IPS-15b (cell line): ENCODE data around the gene ORAI2.
"Not testable (repeated sequence)": the region's sequence is repeated elsewhere in the genome, so short reads cannot be mapped to it uniquely, and the experiment has no call there.

Experiments
- H3K27me3 ChIP-seq: one replicate; pipeline ENCODE4 v1.6.1; 2013; ENCODE audit warnings: low read length; ENCODE audit not compliant: control insufficient read depth, insufficient read depth
- H3K36me3 ChIP-seq: one replicate; pipeline ENCODE4 v1.6.1; 2013; ENCODE audit warnings: low read length; ENCODE audit not compliant: control insufficient read depth, insufficient read depth
- H3K4me1 ChIP-seq: one replicate; pipeline ENCODE4 v1.6.1; 2013; ENCODE audit warnings: mild to moderate bottlenecking, low read length; ENCODE audit not compliant: control insufficient read depth, insufficient read depth
- H3K4me3 ChIP-seq: one replicate; pipeline ENCODE4 v1.5.1; 2013; ENCODE audit warnings: low read depth, low read length
- H3K9ac ChIP-seq: one replicate; pipeline ENCODE4 v1.6.1; 2013; ENCODE audit warnings: low read depth, mild to moderate bottlenecking, low read length
- H3K9me3 ChIP-seq: one replicate; pipeline ENCODE4 v1.6.1; 2013; ENCODE audit warnings: mild to moderate bottlenecking, low read length; ENCODE audit not compliant: control insufficient read depth, insufficient read depth

The ORAI2 gene

DNA sequence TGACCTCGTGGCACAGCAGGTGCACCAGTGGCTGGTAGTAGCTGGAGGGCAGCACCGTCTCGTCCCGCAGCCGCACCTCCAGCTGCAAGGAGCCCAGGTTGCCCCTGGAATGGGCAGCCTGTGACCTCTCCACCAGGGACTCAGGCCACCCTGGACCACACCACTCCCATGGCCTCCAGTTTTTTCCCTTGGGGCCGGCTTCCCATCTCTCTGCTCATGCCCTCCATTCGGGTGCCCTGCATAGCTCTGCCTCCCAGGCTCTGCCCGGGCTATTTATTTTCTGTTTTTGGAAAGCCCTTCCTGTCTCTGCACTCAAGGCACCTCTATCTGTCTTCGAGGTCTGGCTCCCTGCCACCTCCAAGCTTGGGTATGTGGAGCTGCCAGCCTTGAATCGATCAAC, 63.5 kb downstream of the ORAI2 start:
- not testable (repeated sequence) for H3K9me3 ChIP-seq, H3K4me1 ChIP-seq, H3K36me3 ChIP-seq, H3K9ac ChIP-seq, H3K4me3 ChIP-seq, H3K27me3 ChIP-seq

DNA sequence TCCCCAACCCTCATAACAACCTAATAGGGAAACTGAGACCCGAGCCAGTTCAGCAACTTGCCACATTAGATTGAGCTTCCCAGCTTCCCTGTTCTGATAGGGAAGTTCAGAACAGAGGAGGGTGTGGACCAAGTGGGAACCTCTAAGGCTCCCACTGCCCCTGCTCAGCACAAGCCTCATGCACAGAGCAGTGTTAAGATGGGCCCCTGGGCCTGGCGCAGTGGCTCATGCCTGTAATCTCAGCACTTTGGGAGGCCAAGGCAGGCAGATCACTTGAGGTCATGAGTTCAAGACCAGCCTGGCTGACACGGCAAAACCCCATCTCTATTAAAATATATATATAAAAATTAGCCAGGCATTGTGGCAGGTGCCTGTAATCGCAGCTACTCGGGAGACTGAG, 63.9 kb downstream of the ORAI2 start:
- not testable (repeated sequence) for H3K4me3 ChIP-seq, H3K4me1 ChIP-seq, H3K36me3 ChIP-seq, H3K9ac ChIP-seq, H3K9me3 ChIP-seq, H3K27me3 ChIP-seq

DNA sequence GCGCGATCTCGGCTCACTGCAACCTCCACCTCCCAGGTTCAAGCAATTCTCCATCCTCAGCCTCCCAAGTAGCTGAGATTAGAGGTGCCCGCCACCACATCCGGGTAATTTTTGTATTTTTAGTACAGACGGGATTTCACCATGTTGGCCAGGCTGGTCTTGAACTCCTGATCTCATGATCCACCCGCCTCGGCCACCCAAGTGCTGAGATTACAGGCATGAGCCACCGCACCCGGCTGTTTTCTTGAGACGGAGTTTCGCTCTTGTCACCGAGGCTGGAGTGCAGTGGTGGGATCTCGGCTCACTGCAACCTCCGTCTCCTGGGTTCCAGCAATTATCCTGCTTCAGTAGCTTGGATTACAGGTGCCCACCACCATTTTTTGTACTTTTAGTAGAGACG, 64.9 kb downstream of the ORAI2 start:
- not testable (repeated sequence) for H3K4me1 ChIP-seq, H3K36me3 ChIP-seq, H3K4me3 ChIP-seq, H3K9ac ChIP-seq, H3K9me3 ChIP-seq, H3K27me3 ChIP-seq

GRCh38 chr7:102503141-102503540, 69.8 kb downstream of the ORAI2 start:
- not testable (repeated sequence) for H3K9me3 ChIP-seq, H3K36me3 ChIP-seq, H3K9ac ChIP-seq, H3K4me1 ChIP-seq, H3K4me3 ChIP-seq, H3K27me3 ChIP-seq

DNA sequence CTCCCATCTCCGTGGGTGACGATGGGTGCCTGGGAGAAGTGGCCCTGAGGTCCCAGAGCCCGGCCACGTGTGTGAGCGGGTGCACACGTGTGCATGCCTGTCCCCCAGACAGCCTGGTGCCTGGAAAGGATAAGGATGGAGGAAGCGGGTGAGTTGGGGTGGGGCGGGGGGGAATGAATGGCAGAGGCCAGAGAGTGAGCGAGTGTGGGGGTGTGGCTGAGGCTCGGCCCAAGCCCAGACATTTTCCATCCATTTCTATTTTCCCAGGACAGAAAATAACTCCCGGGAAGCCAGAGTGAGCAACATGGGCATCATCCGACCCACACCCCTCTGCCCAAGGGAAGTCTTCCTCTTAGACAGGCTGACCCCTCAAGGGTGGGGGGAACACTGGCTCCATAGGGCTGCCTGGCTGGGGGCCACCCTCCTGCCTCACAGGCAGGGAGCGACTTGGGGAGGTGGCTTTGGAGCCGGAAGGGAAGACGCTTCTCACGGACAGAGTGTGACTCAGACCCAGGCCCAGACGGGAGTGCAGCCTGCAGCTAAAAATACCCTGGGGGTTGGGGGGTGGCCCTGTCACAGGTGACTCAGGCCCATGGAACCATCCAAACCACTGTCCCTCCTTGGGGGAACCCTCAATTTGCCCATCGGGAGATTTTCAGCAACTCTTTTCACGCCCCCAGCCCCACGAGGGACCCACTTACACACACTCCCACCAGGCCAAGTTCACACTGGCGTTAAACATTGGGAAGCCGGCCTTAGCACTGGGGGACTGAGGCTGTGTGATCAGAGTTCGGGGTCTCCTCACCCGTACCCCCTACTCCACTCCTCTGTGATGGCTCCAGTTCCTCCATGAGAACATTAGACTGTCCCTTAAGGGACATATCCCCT, 72.2 kb downstream of the ORAI2 start:
- not testable (repeated sequence) for H3K4me1 ChIP-seq, H3K4me3 ChIP-seq, H3K27me3 ChIP-seq, H3K36me3 ChIP-seq, H3K9me3 ChIP-seq, H3K9ac ChIP-seq
